ENCODE measurements around the gene SMOC2.

SMOC2 gene

GRCh38 chr6:168626046-168626602 lies 185.1 kb downstream of the SMOC2 start:
- no peak for DNase-seq (ENCODE audit: low read depth)

- DNase-seq (ENCODE audit: low read depth) = no peak
Measured at GRCh38 chr6:168627506-168628175, 186.7 kb downstream of the SMOC2 start.

- no peak for DNase-seq (ENCODE audit: low read depth)
Measured at GRCh38 chr6:168628176-168628553, 187.2 kb downstream of the SMOC2 start.

- DNase-seq (ENCODE audit: low read depth) = no peak
Measured at GRCh38 chr6:168628732-168629245, 187.8 kb downstream of the SMOC2 start.

- no peak for DNase-seq (ENCODE audit: low read depth)
Measured at GRCh38 chr6:168631564-168631963, 190.6 kb downstream of the SMOC2 start.

- no peak for DNase-seq (ENCODE audit: low read depth)
Measured at GRCh38 chr6:168632694-168633093, 191.7 kb downstream of the SMOC2 start.

- DNase-seq (ENCODE audit: low read depth) = no peak
Measured at GRCh38 chr6:168634541-168635328, 193.8 kb downstream of the SMOC2 start.

- DNase-seq (ENCODE audit: low read depth) = no peak
Measured at GRCh38 chr6:168636147-168637004, 195.4 kb downstream of the SMOC2 start.

- DNase-seq (ENCODE audit: low read depth) = no peak
Measured at GRCh38 chr6:168637834-168638233, 196.8 kb downstream of the SMOC2 start.

GRCh38 chr6:168638468-168639271 lies 197.7 kb downstream of the SMOC2 start:
- DNase-seq (ENCODE audit: low read depth) = no peak

GRCh38 chr6:168640181-168640580 lies 199.2 kb downstream of the SMOC2 start:
- DNase-seq (ENCODE audit: low read depth) = no peak

GRCh38 chr6:168640768-168641167 lies 199.8 kb downstream of the SMOC2 start:
- DNase-seq (ENCODE audit: low read depth) = no peak

- DNase-seq (ENCODE audit: low read depth) = no peak
Measured at GRCh38 chr6:168641446-168641845, 200.5 kb downstream of the SMOC2 start.

- no peak for DNase-seq (ENCODE audit: low read depth)
Measured at GRCh38 chr6:168643401-168643800, 202.4 kb downstream of the SMOC2 start.

- no peak for DNase-seq (ENCODE audit: low read depth)
Measured at GRCh38 chr6:168645326-168645725, 204.3 kb downstream of the SMOC2 start.

- no peak for DNase-seq (ENCODE audit: low read depth)
Measured at GRCh38 chr6:168647271-168647670, 206.3 kb downstream of the SMOC2 start.

GRCh38 chr6:168648240-168649125 lies 207.5 kb downstream of the SMOC2 start:
- DNase-seq (ENCODE audit: low read depth) = no peak

GRCh38 chr6:168649209-168649608 lies 208.2 kb downstream of the SMOC2 start:
- DNase-seq (ENCODE audit: low read depth) = no peak

GRCh38 chr6:168650671-168651111 lies 209.7 kb downstream of the SMOC2 start:
- no peak for DNase-seq (ENCODE audit: low read depth)

Measured in stimulated activated CD8-positive, alpha-beta memory T cell treated with anti-CD3 and anti-CD28 coated beads, Interleukin-4, amount 100 ng/mL, for 24 hours (primary cell).